Astrocyte of the cerebellum (primary cell): Measurements from ENCODE around the gene MRC1.

Source experiments
- DNase-seq: peaks from one replicate; pipeline ENCODE4 v3.0.0-alpha.2; 2011; ENCODE audit warnings: low read depth
- H3K4me3 ChIP-seq: 2 replicates; pipeline ENCODE4 v1.5.1; 2011; ENCODE audit warnings: mild to moderate bottlenecking, low read depth, low read length, moderate library complexity
- in situ Hi-C: cut with HindIII; loops from 2 replicates; pipeline ENCODE4 v1.10.0; 2017; ENCODE audit warnings: low sequenced_read_pairs
- TF ChIP-seq, protein P1 (sequence below): IDR thresholded peaks from 2 replicates; pipeline ENCODE4 v1.5.1; 2012; ENCODE audit warnings: low read length, low read depth, moderate library complexity, mild to moderate bottlenecking; ENCODE audit errors: missing control alignments

The MRC1 gene

DNA sequence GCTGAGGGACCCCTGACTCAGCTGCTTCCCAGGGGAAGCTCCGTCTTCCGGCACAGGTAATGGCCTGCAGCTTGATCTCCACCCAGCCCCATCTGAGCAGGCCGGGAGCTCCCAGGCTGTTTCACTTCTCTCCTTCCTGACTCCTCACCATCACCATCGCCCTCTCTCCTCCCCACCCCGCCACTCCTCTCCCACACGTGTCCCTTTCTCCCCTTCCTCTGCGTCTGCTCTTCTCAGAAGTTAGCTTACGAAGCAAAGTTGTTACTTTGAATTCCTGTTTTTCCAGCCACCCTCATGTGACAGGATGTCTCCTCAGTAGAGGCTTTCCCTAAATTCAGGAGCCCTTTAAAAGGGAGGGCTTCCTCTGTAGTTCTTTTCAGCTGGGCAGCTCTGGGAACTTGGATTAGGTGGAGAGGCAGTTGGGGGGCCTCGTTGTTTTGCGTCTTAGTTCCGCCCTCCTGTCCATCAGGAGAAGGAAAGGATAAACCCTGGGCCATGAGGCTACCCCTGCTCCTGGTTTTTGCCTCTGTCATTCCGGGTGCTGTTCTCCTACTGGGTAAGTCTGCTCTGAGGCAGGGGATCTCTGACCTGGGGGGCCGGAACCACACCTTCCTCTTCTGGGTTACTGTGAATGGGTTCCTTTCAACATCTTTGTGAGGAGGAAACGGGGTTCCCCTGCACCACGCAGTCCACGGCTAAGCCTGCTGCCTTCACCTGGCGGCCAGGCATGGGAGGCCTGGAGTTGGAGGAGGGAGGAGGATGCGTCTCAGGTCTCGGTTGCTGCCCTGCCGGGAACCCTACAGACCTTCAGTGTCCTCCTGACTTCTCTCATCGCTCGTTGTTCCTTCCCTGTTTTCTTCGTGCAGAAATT lies at the start of gene MRC1:
Gene MRC1, plus strand, starts transcription at position 378 of the 871 bp plus-strand sequence. Its CDS starts 118 bp downstream, at position 496.
- in situ Hi-C loops = no loop called here

DNA sequence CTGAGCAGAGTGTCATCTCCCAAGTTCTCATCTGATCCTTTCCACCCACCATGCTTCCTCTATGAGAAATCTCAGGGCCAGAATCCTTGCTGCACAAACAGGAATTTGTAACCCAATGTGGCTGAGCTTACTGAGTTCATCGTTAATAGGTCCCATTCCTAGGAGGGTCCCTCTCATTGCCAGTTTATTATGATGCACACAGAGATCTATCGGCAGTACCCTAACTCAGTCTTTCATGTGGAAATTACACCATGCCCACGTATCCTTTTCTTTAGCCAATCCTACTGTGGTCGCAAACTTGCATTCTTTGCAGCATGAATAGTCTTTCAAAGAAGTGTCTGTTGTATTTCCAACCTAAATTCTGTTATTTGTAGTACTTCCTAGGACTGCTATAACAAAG lies 45.0 kb upstream of the MRC1 start:
- H3K4me3 ChIP-seq = no peak overlapping the region
- in situ Hi-C loops = no loop called here
- no peak for DNase-seq
- TF ChIP-seq, protein P1, sequence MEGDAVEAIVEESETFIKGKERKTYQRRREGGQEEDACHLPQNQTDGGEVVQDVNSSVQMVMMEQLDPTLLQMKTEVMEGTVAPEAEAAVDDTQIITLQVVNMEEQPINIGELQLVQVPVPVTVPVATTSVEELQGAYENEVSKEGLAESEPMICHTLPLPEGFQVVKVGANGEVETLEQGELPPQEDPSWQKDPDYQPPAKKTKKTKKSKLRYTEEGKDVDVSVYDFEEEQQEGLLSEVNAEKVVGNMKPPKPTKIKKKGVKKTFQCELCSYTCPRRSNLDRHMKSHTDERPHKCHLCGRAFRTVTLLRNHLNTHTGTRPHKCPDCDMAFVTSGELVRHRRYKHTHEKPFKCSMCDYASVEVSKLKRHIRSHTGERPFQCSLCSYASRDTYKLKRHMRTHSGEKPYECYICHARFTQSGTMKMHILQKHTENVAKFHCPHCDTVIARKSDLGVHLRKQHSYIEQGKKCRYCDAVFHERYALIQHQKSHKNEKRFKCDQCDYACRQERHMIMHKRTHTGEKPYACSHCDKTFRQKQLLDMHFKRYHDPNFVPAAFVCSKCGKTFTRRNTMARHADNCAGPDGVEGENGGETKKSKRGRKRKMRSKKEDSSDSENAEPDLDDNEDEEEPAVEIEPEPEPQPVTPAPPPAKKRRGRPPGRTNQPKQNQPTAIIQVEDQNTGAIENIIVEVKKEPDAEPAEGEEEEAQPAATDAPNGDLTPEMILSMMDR = no peak

More for the DNA sequence above, at the start of gene MRC1:
- TF ChIP-seq, protein P1 = no peak
- no peak within 1 kb of the TSS for H3K4me3 ChIP-seq
- DNase-seq = no peak

DNA sequence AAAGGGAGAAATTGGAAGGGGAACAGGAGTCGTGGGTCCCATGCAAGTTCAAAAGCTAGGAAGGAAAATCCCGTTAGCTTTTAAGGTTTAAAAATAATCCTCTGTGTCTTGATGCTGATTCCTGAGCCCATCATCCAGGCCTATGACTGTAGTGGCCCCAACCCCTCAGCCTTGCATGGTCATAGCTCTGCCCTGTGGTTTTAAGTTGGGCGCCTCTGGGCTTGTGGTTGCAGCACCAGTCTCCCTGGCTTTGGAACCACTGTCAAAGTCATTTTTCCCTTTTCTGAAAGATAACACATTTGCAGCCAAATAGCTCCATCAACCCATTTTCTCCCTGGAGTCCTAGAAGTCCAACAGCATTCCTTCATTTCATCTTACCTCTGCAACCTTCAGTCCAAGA lies 43.5 kb upstream of the MRC1 start:
- H3K4me3 ChIP-seq = no peak overlapping the region
- in situ Hi-C loops = no loop called here
- no peak for DNase-seq
- TF ChIP-seq, protein P1 = no peak

DNA sequence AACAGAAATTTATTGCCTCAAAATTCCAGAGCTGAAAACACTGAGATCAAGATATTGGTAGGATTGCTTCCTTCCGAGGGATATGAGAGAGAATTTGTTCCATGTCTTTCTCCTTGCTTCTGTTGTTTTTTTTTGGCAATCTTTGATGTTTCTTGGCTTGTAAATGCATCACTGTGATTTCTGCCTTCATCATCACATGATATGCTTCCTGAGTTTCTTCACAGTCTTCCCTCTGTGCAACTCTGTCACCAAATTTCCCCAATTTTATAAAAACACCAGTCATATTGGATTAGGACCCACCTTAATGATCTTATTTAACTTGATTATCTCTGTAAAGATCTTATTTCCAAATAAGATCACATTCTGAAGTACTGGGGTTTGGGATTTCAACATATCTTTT lies 42.4 kb upstream of the MRC1 start:
- H3K4me3 ChIP-seq = no peak overlapping the region
- TF ChIP-seq, protein P1 = no peak
- no peak for DNase-seq
- in situ Hi-C loops = no loop called here

DNA sequence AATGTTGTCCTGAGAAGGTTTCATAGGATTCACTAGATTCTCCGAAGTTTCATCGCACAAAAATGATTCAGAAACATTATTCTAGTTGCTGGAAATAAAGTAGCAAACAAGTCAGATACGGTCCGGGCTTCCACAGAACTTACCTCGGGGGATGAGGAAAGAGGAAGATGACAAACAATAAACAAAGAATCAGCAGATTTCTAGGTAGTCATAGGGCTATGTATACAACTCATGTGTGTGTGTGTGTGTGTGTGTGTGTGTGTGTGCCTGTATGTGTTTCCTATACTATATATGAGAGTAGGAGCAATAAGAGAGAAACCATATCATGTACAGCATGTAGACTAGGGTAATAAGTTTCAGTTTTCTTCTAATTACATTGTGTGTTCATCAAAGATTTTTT lies 40.7 kb upstream of the MRC1 start:
- in situ Hi-C loops = no loop called here
- TF ChIP-seq, protein P1 = no peak
- no peak for DNase-seq
- H3K4me3 ChIP-seq = no peak overlapping the region

DNA sequence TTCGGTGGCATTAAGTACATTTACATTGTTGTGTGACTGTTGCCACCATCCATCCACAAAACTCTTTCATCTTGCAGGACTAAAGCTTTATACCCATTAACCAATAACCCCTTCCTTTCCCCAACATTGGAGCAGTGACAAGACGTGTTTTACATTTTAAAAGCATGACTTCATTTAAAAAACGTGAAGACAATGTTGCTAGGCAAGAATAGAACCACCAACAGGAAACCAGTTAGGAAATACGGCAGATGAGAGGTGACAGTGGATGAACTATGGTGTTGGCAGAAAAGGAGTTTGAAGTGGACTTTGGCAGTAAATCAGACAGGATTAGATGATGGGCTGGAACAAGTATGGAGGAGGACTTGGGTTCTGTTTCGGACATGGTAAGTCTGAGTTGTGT lies 40.2 kb upstream of the MRC1 start:
- no peak overlapping the region for H3K4me3 ChIP-seq
- no peak for DNase-seq
- TF ChIP-seq, protein P1 = no peak
- in situ Hi-C loops = no loop called here
